OCI-LY7 (cell line): ENCODE data around the gene SGTA. TPM values are rescaled to one million over a fixed set of nuclear protein-coding genes. Genes with fewer than 3 reads are reported as not detected.

Experiments used
- BruUV-seq: library from RNA; stranded (reverse); fragments of 400-500 nt; replicated peaks from 2 replicates; lab custom pipeline; 2021; lab: Mats Ljungman, UMichigan
- CTCF ChIA-PET: fragments of 300-600 bp; sonication (Branson Sonifier 250); formaldehyde crosslinking; loops from one replicate; lab custom pipeline; 2022; ENCODE audit warnings: antibody characterized with exemption; ENCODE audit not compliant: unreplicated experiment; lab: Charles Lee
- POLR2A ChIA-PET: fragments of 300-600 bp; sonication (Branson Sonifier 250); formaldehyde crosslinking; loops from one replicate; lab custom pipeline; 2022; ENCODE audit warnings: antibody characterized with exemption; lab: Charles Lee
- DNase-seq: peaks from one replicate; pipeline ENCODE4 v3.0.0-alpha.2; 2015; ENCODE audit warnings: low spot score
- H2AFZ ChIP-seq: fragments of 200-600 bp; sonication (generic), shearing (Covaris generic); 2 replicates; pipeline ENCODE4 v1.6.1; 2014; ENCODE audit warnings: mild to moderate bottlenecking, antibody characterized with exemption, low read length, moderate library complexity
- H3K27ac ChIP-seq: fragments of 200-600 bp; sonication (generic); 2 replicates; pipeline ENCODE4 v1.5.1; 2014; ENCODE audit warnings: mixed run types, low read depth, mild to moderate bottlenecking, moderate library complexity, low read length, inconsistent platforms; ENCODE audit not compliant: poor library complexity, severe bottlenecking
- H3K36me3 ChIP-seq: fragments of 200-600 bp; sonication (generic); 2 replicates; pipeline ENCODE4 v1.6.1; 2014; ENCODE audit warnings: mild to moderate bottlenecking, antibody characterized with exemption, low read length, moderate library complexity, mixed read lengths; ENCODE audit not compliant: insufficient read depth
- H3K4me1 ChIP-seq: fragments of 200-600 bp; sonication (generic); 2 replicates; pipeline ENCODE4 v1.5.1; 2014; ENCODE audit warnings: mild to moderate bottlenecking, low read length; ENCODE audit not compliant: insufficient read depth, poor library complexity, severe bottlenecking
- H3K4me2 ChIP-seq: fragments of 200-600 bp; sonication (generic); 2 replicates; pipeline ENCODE4 v1.6.1; 2014; ENCODE audit warnings: mild to moderate bottlenecking, low read length
- H3K4me3 ChIP-seq: fragments of 200-600 bp; sonication (generic); 2 replicates; pipeline ENCODE4 v1.5.1; 2014; ENCODE audit warnings: mild to moderate bottlenecking, low read depth, low read length; ENCODE audit not compliant: poor library complexity, severe bottlenecking
- H3K79me2 ChIP-seq: fragments of 200-600 bp; sonication (generic); 2 replicates; pipeline ENCODE4 v1.6.1; 2016; ENCODE audit warnings: low read depth, mild to moderate bottlenecking, low read length, moderate library complexity, mixed read lengths; ENCODE audit not compliant: insufficient read depth
- H3K9me2 ChIP-seq: fragments of 200-600 bp; sonication (generic); 2 replicates; pipeline ENCODE4 v1.6.1; 2016; ENCODE audit warnings: mild to moderate bottlenecking, low read length, mixed read lengths; ENCODE audit not compliant: insufficient read depth
- H3K9me3 ChIP-seq: fragments of 200-600 bp; sonication (generic); 2 replicates; pipeline ENCODE4 v1.6.1; 2014; ENCODE audit warnings: mild to moderate bottlenecking, mixed run types, low read length, mixed read lengths
- H4K20me1 ChIP-seq: fragments of 200-600 bp; sonication (generic); 2 replicates; pipeline ENCODE4 v1.6.1; 2014; ENCODE audit warnings: mild to moderate bottlenecking, antibody characterized with exemption, low read length, moderate library complexity, mixed read lengths; ENCODE audit not compliant: insufficient read depth
- CTCF ChIP-seq: fragments of 200-600 bp; sonication (generic); conservative IDR thresholded peaks from 2 replicates; pipeline ENCODE4 v1.5.1; 2014; ENCODE audit warnings: mild to moderate bottlenecking, antibody characterized with exemption, low read length, moderate library complexity, mixed read lengths
- EZH2phosphoT487 ChIP-seq: fragments of 200-600 bp; sonication (generic); IDR thresholded peaks from 2 replicates; pipeline ENCODE4 v1.6.1; 2018; ENCODE audit warnings: low read depth, borderline replicate concordance, mild to moderate bottlenecking, mixed run types, antibody characterized with exemption, low read length, moderate library complexity, mixed read lengths
- intact Hi-C: fragments of 100-400 bp; cut with micrococcal nuclease; formaldehyde crosslinking; loops from one replicate; pipeline ENCODE4 v1.10.0; 2022; ENCODE audit not compliant: unreplicated experiment
- total RNA-seq, 2 experiments: library from RNA; depleted of rRNA in 1 of 2; stranded (reverse); fragments of >200 nt in 1 of 2; shearing (Covaris generic) in 1 of 2; gene quantifications; 2 replicates each; pipeline ENCODE4 v1.2.3, GENCODE V29; 2014 to 2022

The SGTA gene
- total RNA-seq, 2 experiments from 2014 or later: 68.2 to 82.4 TPM

- TF ChIP-seq EZH2phosphoT487 (no peak), CTCF (no peak)
- Histone ChIP-seq H2AFZ (no peak overlapping the region), H3K27ac (no peak overlapping the region), H3K9me2 (no peaks in the 10 kb centered on the region), H3K36me3 (peaks cover 69% of the 10 kb centered on the region), H3K4me1 (peaks cover 28% of the 10 kb centered on the region), H3K9me3 (no peaks in the 10 kb centered on the region), H3K4me3 (no peak overlapping the region), H3K79me2 (peaks cover 92% of the 10 kb centered on the region), H3K4me2 (no peak overlapping the region), H4K20me1 (peaks cover 18% of the 10 kb centered on the region)
- CTCF ChIA-PET: no interaction called here
- BruUV-seq: no TSS peak
- DNase-seq: no peak
- POLR2A ChIA-PET: no interaction called here
- intact Hi-C loops: no loop called here
Observed at GRCh38 chr19:2775556-2776430, 7.3 kb downstream of the SGTA start.

GRCh38 chr19:2774953-2775555, 8.0 kb downstream of the SGTA start:
- H3K9me2 ChIP-seq: no peaks in the 10 kb centered on the region
- H2AFZ ChIP-seq: no peak overlapping the region
- peaks cover 92% of the 10 kb centered on the region for H3K79me2 ChIP-seq
- H3K36me3 ChIP-seq: peaks cover 68% of the 10 kb centered on the region
- intact Hi-C loops: no loop called here
- H3K4me1 ChIP-seq: peaks cover 22% of the 10 kb centered on the region
- BruUV-seq: no TSS peak
- H3K9me3 ChIP-seq: no peaks in the 10 kb centered on the region
- ChIA-PET CTCF (no interaction called here), POLR2A (no interaction called here)
- H3K4me2 ChIP-seq: peak overlapping the region; percentile 59; the same call in 1 of the 2 replicates
- H3K4me3 ChIP-seq: no peak overlapping the region
- peak overlapping the region; percentile 55 for H3K27ac ChIP-seq
- DNase-seq: no peak
- no peak for TF ChIP-seq CTCF
- TF ChIP-seq EZH2phosphoT487: no peak
- peaks cover 17% of the 10 kb centered on the region for H4K20me1 ChIP-seq
